Measurements from ENCODE around the gene FXYD1.
A peak's percentile ranks its signal among the peaks of the same experiment; 100 is the strongest.

The FXYD1 gene

GRCh38 chr19:35107545-35107944 is 31.1 kb upstream of the FXYD1 start:
- DNase-seq (ENCODE audit: low read depth) = no peak

GRCh38 chr19:35108730-35109129 is 29.9 kb upstream of the FXYD1 start:
- DNase-seq (ENCODE audit: low read depth) = no peak

- no peak for DNase-seq (ENCODE audit: low read depth)
Observed at GRCh38 chr19:35109395-35110112, 29.1 kb upstream of the FXYD1 start.

GRCh38 chr19:35110974-35111373 is 27.6 kb upstream of the FXYD1 start:
- DNase-seq (ENCODE audit: low read depth) = no peak

- no peak for DNase-seq (ENCODE audit: low read depth)
Observed at GRCh38 chr19:35112995-35113688, 25.5 kb upstream of the FXYD1 start.

GRCh38 chr19:35114353-35115176 is 24.1 kb upstream of the FXYD1 start:
- peak; percentile 52 for DNase-seq (ENCODE audit: low read depth)

GRCh38 chr19:35115177-35115951 is 23.3 kb upstream of the FXYD1 start, which contains the start of gene FXYD3:
FXYD3 (plus strand) TSS chr19:35115823; CDS start chr19:35119377, 3,554 bp downstream.
- no peak for DNase-seq (ENCODE audit: low read depth)

GRCh38 chr19:35116072-35116801 is 22.4 kb upstream of the FXYD1 start:
- DNase-seq (ENCODE audit: low read depth) = no peak

- no peak for DNase-seq (ENCODE audit: low read depth)
Observed at GRCh38 chr19:35117116-35117515, 21.5 kb upstream of the FXYD1 start.

- DNase-seq (ENCODE audit: low read depth) = no peak
Observed at GRCh38 chr19:35117799-35118198, 20.8 kb upstream of the FXYD1 start.

- DNase-seq (ENCODE audit: low read depth) = no peak
Observed at GRCh38 chr19:35118268-35119020, 20.2 kb upstream of the FXYD1 start.

- DNase-seq (ENCODE audit: low read depth) = no peak
Observed at GRCh38 chr19:35119091-35119490, 19.5 kb upstream of the FXYD1 start.

- no peak for DNase-seq (ENCODE audit: low read depth)
Observed at GRCh38 chr19:35119578-35120155, 19.0 kb upstream of the FXYD1 start.

GRCh38 chr19:35120492-35120891 is 18.1 kb upstream of the FXYD1 start:
- no peak for DNase-seq (ENCODE audit: low read depth)

- DNase-seq (ENCODE audit: low read depth) = no peak
Observed at GRCh38 chr19:35120898-35121297, 17.7 kb upstream of the FXYD1 start.

- DNase-seq (ENCODE audit: low read depth) = no peak
Observed at GRCh38 chr19:35122687-35123551, 15.7 kb upstream of the FXYD1 start.

- no peak for DNase-seq (ENCODE audit: low read depth)
Observed at GRCh38 chr19:35123573-35123972, 15.1 kb upstream of the FXYD1 start.

GRCh38 chr19:35124098-35125060 is 14.2 kb upstream of the FXYD1 start:
- DNase-seq (ENCODE audit: low read depth) = peak; percentile 83
